Peyer's patch (tissue), 4 donors: ENCODE data around the gene THAP5.

ENCODE experiments used
- CTCF ChIP-seq, 6 experiments: fragments of 450-650 bp in 4 of 6; fragments of 200-600 bp in 2 of 6; sonication (generic) in 1 of 6; IDR thresholded peaks; one replicate each; pipeline ENCODE4 v1.5.1; 2017 to 2019; ENCODE audit warnings: antibody characterized with exemption in 6 of 6, mild to moderate bottlenecking in 3 of 6, moderate library complexity in 1 of 6
- POLR2A ChIP-seq, 2 donors: fragments of 450-650 bp; IDR thresholded peaks; one replicate each; pipeline ENCODE4 v1.5.1; 2017; ENCODE audit warnings: antibody characterized with exemption in 2 of 2, mild to moderate bottlenecking in 2 of 2, moderate library complexity in 2 of 2

GRCh38 chr7:108576116-108576515 lies 6.6 kb upstream of the THAP5 start:
- no peak for TF ChIP-seq CTCF (IDR thresholded peaks at IDR 0.05)
- no peak for TF ChIP-seq POLR2A (IDR thresholded peaks at IDR 0.05)
